PC-3 (cell line): ENCODE measurements around the gene CD28.

Source experiments
- EZH2phosphoT487 ChIP-seq: fragments of 300-600 bp; sonication (generic); IDR thresholded peaks from 2 replicates; pipeline ENCODE4 v1.6.1; 2018; ENCODE audit warnings: mild to moderate bottlenecking, antibody characterized with exemption, low read length, borderline replicate concordance
- TF ChIP-seq, protein P1 (sequence below): fragments of 300-600 bp; sonication (generic); conservative IDR thresholded peaks from 2 replicates; pipeline ENCODE4 v1.5.1; 2017; ENCODE audit warnings: antibody characterized with exemption, low read depth, mild to moderate bottlenecking, low read length

- TF ChIP-seq, protein P1, sequence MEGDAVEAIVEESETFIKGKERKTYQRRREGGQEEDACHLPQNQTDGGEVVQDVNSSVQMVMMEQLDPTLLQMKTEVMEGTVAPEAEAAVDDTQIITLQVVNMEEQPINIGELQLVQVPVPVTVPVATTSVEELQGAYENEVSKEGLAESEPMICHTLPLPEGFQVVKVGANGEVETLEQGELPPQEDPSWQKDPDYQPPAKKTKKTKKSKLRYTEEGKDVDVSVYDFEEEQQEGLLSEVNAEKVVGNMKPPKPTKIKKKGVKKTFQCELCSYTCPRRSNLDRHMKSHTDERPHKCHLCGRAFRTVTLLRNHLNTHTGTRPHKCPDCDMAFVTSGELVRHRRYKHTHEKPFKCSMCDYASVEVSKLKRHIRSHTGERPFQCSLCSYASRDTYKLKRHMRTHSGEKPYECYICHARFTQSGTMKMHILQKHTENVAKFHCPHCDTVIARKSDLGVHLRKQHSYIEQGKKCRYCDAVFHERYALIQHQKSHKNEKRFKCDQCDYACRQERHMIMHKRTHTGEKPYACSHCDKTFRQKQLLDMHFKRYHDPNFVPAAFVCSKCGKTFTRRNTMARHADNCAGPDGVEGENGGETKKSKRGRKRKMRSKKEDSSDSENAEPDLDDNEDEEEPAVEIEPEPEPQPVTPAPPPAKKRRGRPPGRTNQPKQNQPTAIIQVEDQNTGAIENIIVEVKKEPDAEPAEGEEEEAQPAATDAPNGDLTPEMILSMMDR = no peak
- TF ChIP-seq EZH2phosphoT487 = no peak
These were observed 49.7 kb downstream of the CD28 start for GRCh38 chr2:203756161-203756560.
